HEK293T (cell line): Measurements from ENCODE around the gene ANO4.

Source experiments
- ELF4 ChIP-seq: fragments of 450-650 bp; IDR thresholded peaks from 2 replicates; pipeline ENCODE4 v1.6.1; 2017; ENCODE audit warnings: antibody characterized with exemption
- HDGF ChIP-seq: fragments of 450-650 bp; IDR thresholded peaks from 2 replicates; pipeline ENCODE4 v1.6.1; 2017; ENCODE audit warnings: antibody characterized with exemption, borderline replicate concordance
- L3MBTL2 ChIP-seq: fragments of 450-650 bp; conservative IDR thresholded peaks from 2 replicates; pipeline ENCODE4 v1.6.1; 2016; ENCODE audit warnings: mild to moderate bottlenecking
- NFRKB ChIP-seq: fragments of 450-650 bp; IDR thresholded peaks from 2 replicates; pipeline ENCODE4 v1.6.1; 2016; ENCODE audit warnings: mild to moderate bottlenecking, moderate library complexity
- PKNOX1 ChIP-seq: fragments of 450-650 bp; IDR thresholded peaks from 2 replicates; pipeline ENCODE4 v1.6.1; 2016
- SP1 ChIP-seq: fragments of 450-650 bp; IDR thresholded peaks from 2 replicates; pipeline ENCODE4 v1.6.1; 2017
- ZNF384 ChIP-seq: fragments of 450-650 bp; IDR thresholded peaks from 2 replicates; pipeline ENCODE4 v1.6.1; 2016

GRCh38 chr12:101127521-101128219 is 333.1 kb downstream of the ANO4 start:
- TF ChIP-seq ZNF384 = no peak
- TF ChIP-seq ELF4 = no peak
- TF ChIP-seq SP1 = no peak
- no peak for TF ChIP-seq NFRKB
- TF ChIP-seq L3MBTL2 = no peak
- no peak for TF ChIP-seq PKNOX1
- no peak for TF ChIP-seq HDGF
